Epithelial cell of proximal tubule (primary cell): ENCODE results near the gene RASAL3. TPM values are rescaled to one million over a fixed set of nuclear protein-coding genes. Genes with fewer than 3 reads are reported as not detected.

Experiments used
- DNase-seq: peaks from one replicate; pipeline ENCODE4 v3.0.0-alpha.2; 2011; ENCODE audit warnings: low read depth
- H3K4me3 ChIP-seq: 2 replicates; pipeline ENCODE4 v1.5.1; 2011; ENCODE audit warnings: low read depth, mild to moderate bottlenecking, low read length
- CTCF ChIP-seq: conservative IDR thresholded peaks from 2 replicates; pipeline ENCODE4 v1.5.1; 2012; ENCODE audit warnings: low read depth, mild to moderate bottlenecking, low read length
- total RNA-seq: library from RNA; depleted of rRNA; stranded (reverse); fragments of >200 nt; gene quantifications from 2 replicates; pipeline ENCODE4 v1.2.3, GENCODE V29; 2015

The RASAL3 gene
- total RNA-seq, 1 donor from 2014 or later, result not detected

- no peak for TF ChIP-seq CTCF
- H3K4me3 ChIP-seq, result no peak overlapping the region
- no peak for DNase-seq
These were observed 37.9 kb upstream of the RASAL3 start for GRCh38 chr19:15502264-15502663.

- no peak for TF ChIP-seq CTCF
- no peak overlapping the region for H3K4me3 ChIP-seq
- DNase-seq, result no peak
These were observed 37.3 kb upstream of the RASAL3 start for GRCh38 chr19:15501596-15501995.

- H3K4me3 ChIP-seq, result no peak overlapping the region
- TF ChIP-seq CTCF, result no peak
- DNase-seq, result no peak
These were observed 34.6 kb upstream of the RASAL3 start for GRCh38 chr19:15498910-15499309.

- no peak for DNase-seq
- H3K4me3 ChIP-seq, result no peak overlapping the region
- TF ChIP-seq CTCF, result no peak
These were observed 34.0 kb upstream of the RASAL3 start for GRCh38 chr19:15498156-15498858.

GRCh38 chr19:15495151-15495550 is 30.8 kb upstream of the RASAL3 start:
- no peak for TF ChIP-seq CTCF
- no peak overlapping the region for H3K4me3 ChIP-seq
- DNase-seq, result no peak

GRCh38 chr19:15488489-15489226 is 24.3 kb upstream of the RASAL3 start:
- DNase-seq, result no peak
- TF ChIP-seq CTCF, result no peak
- H3K4me3 ChIP-seq, result no peak overlapping the region
